Measurements from ENCODE around the gene OPCML.

GRCh38 chr11:132977241-132977640 is 555.1 kb downstream of the OPCML start:
- no peak for TF ChIP-seq CTCF (IDR thresholded peaks at IDR 0.05; ENCODE audit: low read depth, low read length, poor library complexity, severe bottlenecking)
- no peak for TF ChIP-seq EZH2phosphoT487 (IDR thresholded peaks at IDR 0.05; ENCODE audit: borderline replicate concordance, low read length)

Measured in DOHH2 (cell line).